GM18519 (cell line): ENCODE data around the gene CTSO.
"Not testable (repeated sequence)": the region's sequence is repeated elsewhere in the genome, so short reads cannot be mapped to it uniquely, and the experiment has no call there.

Source experiments
- ATAC-seq: cut with Tn5 transposase; IDR thresholded peaks from one replicate; pipeline ENCODE4 v1.9.1; 2021; ENCODE audit warnings: mild to moderate bottlenecking, moderate library complexity; ENCODE audit not compliant: unreplicated experiment, low FRiP score

The CTSO gene

GRCh38 chr4:155908187-155909139 lies 45.2 kb downstream of the CTSO start:
- no peak for ATAC-seq

GRCh38 chr4:155907556-155907955 lies 46.1 kb downstream of the CTSO start:
- ATAC-seq, result no peak

GRCh38 chr4:155906554-155907247 lies 47.0 kb downstream of the CTSO start:
- no peak for ATAC-seq

- ATAC-seq, result no peak
These were observed 49.3 kb downstream of the CTSO start for GRCh38 chr4:155904331-155904730.

GRCh38 chr4:155903453-155903852 lies 50.2 kb downstream of the CTSO start, which contains the start of gene TDO2:
Gene TDO2 (plus strand): TSS chr4:155903696. CDS start chr4:155903759, 63 bp downstream.
- ATAC-seq, result no peak

GRCh38 chr4:155901013-155901412 lies 52.7 kb downstream of the CTSO start:
- no peak for ATAC-seq

GRCh38 chr4:155900381-155900780 lies 53.3 kb downstream of the CTSO start:
- ATAC-seq, result no peak

- no peak for ATAC-seq
These were observed 53.8 kb downstream of the CTSO start for GRCh38 chr4:155899891-155900290.

GRCh38 chr4:155898371-155898770 lies 55.3 kb downstream of the CTSO start:
- ATAC-seq, result not testable (repeated sequence)

GRCh38 chr4:155891058-155891457 lies 62.6 kb downstream of the CTSO start:
- ATAC-seq, result no peak

- no peak for ATAC-seq
These were observed 63.7 kb downstream of the CTSO start for GRCh38 chr4:155889946-155890345.

- no peak for ATAC-seq
These were observed 64.5 kb downstream of the CTSO start for GRCh38 chr4:155889031-155889793.

- ATAC-seq, result no peak
These were observed 65.7 kb downstream of the CTSO start for GRCh38 chr4:155887847-155888570.

GRCh38 chr4:155887045-155887444 lies 66.6 kb downstream of the CTSO start:
- ATAC-seq, result no peak

- ATAC-seq, result no peak
These were observed 68.0 kb downstream of the CTSO start for GRCh38 chr4:155885666-155886065.

- no peak for ATAC-seq
These were observed 69.8 kb downstream of the CTSO start for GRCh38 chr4:155883895-155884294.

GRCh38 chr4:155881555-155881954 lies 72.1 kb downstream of the CTSO start:
- ATAC-seq, result no peak

GRCh38 chr4:155879767-155880166 lies 73.9 kb downstream of the CTSO start:
- ATAC-seq, result no peak

GRCh38 chr4:155878611-155879010 lies 75.1 kb downstream of the CTSO start:
- no peak for ATAC-seq

GRCh38 chr4:155877971-155878370 lies 75.7 kb downstream of the CTSO start:
- ATAC-seq, result no peak
